Left hindlimb (tissue), 1 donor: ENCODE results near the gene FYTTD1.
"Not testable (repeated sequence)": the region's sequence is repeated elsewhere in the genome, so short reads cannot be mapped to it uniquely, and the experiment has no call there.

ENCODE experiments used
- DNase-seq: peaks from one replicate; pipeline ENCODE4 v3.0.0-alpha.2; 2018

The FYTTD1 gene, protein sequence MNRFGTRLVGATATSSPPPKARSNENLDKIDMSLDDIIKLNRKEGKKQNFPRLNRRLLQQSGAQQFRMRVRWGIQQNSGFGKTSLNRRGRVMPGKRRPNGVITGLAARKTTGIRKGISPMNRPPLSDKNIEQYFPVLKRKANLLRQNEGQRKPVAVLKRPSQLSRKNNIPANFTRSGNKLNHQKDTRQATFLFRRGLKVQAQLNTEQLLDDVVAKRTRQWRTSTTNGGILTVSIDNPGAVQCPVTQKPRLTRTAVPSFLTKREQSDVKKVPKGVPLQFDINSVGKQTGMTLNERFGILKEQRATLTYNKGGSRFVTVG

DNA sequence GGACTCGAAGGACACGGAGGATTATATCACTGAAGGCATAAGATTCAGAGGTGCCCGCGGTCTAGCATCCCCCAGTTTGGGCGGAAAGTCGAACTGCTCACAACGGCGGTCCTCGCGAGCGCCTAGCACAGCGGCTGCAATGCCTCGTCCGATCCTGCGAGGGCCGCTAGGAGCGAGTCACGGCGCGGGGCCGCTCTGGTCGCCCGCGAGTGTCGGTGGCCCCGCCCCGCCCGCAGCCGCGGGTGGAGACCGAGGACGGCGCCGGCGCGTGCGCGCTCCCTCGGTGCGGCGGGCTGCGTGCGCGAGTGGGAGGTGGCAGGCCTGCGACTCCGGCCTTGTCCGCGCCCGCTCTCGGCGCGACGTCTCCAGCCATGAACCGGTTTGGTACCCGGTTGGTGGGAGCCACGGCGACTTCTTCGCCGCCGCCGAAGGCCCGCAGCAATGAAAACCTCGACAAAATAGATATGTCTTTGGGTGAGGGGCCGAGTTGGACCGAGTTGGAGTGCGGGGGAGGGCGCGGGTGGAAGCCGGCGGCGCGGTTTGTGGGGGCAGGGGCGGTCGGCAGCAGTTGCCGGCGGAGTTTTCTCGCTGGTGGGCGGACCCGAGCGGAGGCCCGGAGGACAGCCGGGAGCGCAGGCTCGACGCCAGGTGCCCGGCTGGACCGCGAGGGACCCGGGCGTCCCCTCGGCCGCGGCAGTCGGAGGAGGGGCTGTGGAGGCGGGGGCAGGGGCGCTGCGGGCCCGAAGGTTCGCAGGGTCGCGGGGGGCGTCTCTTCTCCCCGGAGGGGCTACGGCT lies at the start of gene FYTTD1:
Gene FYTTD1 (plus strand): TSS at position 283 of the 795 bp plus-strand sequence. CDS start 89 bp downstream, at position 372.
- peak; percentile 94 for DNase-seq

DNA sequence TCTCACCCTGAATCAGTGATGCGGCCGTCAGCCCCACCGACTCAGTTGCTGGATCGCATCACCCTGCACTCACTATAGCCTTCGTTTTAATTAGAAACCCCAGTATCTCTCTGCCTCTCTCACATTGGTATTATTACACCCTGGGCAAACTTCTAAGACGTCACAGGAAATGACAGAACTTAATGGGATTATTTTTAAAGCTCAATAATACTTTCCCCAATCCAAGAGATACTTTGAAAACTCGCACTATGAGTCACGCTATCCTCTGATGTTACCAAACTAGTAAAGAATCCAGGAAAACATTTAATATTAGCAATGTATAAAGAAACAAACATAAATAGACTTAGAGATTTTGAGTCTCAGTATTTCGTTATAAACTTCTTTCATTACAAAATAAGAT lies 49.6 kb upstream of the FYTTD1 start:
- no peak for DNase-seq

- no peak for DNase-seq
Measured at GRCh38 chr3:197701841-197702240, 47.8 kb upstream of the FYTTD1 start.

- no peak for DNase-seq
Measured at GRCh38 chr3:197706658-197707057, 43.0 kb upstream of the FYTTD1 start.

DNA sequence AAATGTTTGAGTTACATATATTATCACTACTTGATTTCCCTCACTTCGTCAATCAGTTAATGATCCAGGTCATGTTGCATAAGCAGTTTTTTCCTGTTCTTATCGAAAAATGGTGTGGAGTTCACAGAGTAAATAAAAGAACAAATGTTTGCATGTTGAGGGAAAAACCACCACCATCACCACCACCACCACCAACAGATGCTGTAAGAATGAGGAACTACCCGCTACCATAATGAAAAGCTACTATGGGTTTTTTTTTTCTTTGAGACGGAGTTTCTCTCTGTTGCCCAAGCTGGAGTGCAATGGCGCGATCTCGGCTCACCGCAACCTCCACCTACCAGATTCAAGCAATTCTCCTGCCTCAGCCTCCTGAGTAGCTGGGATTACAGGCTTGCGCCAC lies 40.5 kb upstream of the FYTTD1 start:
- no peak for DNase-seq

DNA sequence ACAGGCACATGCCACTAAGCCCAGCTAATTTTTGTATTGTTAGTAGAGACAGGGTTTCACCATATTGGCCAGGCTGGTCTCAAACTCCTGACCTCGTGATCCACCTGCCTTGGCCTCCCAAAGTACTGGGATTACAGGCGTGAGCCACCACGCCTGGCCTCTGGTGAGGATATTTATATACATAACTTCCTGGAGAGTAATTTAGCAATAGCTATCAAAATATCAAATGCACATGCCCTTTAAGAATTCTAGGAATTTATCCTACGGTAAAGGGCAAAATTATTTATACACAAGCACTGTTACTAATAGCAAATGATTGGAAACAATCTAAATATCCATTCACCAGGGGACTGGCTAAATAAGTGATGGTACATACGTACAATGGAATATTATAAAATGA lies 38.7 kb upstream of the FYTTD1 start:
- DNase-seq = not testable (repeated sequence)

DNA sequence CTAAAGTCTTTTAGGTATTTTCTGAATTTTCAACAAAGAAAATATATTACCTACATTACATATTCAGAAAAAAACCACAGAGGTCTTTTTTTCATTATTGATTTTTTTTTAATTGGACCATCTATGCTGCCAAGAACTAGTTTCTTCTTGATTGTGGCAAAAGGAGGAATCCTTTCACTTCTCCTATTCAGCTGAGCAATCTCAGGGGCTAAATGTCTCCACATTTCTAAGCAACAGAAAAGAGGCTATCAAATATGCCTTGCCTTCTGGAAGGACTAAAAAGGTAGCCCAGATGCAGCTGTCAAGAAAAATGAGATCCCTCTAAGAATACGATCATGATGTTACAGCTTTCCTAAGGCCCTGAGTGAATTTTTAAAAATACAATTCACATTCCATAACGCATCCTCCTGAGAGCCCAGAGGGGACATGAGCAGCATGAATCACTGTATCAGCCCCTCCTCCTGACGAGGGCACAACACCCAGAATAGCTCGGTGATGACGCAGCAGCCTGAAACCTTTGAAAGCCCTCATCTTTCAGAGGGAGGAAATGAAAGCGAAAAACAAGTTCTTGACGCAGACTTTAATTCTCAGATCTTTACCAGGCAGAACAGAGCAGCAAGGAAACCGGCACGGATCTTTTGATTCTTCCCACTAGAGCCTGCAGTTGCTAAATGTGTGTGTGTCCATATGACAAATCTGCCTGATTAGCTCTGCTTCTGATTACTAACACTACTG lies 37.5 kb upstream of the FYTTD1 start:
- DNase-seq = peak; percentile 81

- DNase-seq = no peak
Measured at GRCh38 chr3:197713477-197713822, 36.2 kb upstream of the FYTTD1 start.

- DNase-seq = no peak
Measured at GRCh38 chr3:197714251-197714650, 35.4 kb upstream of the FYTTD1 start.

DNA sequence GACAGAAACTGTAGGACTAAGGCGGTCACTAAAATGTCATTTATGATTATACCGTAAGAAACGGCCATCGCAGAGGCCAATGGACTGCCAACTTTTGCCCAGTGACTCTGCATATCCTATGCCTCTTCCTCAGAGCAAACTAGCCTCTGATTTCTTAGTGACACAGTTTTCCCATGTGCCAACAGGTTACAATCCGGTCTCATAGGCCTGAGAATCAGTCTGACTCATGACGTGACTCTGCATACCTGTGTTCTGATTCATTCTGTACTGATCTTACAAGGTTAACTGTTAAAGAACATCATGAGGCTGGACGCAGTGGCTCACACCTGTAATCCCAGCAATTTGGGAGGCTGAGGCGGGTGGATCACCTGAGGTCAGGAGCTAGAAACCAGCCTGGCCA lies 30.8 kb upstream of the FYTTD1 start:
- no peak for DNase-seq

- no peak for DNase-seq
Measured at GRCh38 chr3:197720694-197721093, 29.0 kb upstream of the FYTTD1 start.

DNA sequence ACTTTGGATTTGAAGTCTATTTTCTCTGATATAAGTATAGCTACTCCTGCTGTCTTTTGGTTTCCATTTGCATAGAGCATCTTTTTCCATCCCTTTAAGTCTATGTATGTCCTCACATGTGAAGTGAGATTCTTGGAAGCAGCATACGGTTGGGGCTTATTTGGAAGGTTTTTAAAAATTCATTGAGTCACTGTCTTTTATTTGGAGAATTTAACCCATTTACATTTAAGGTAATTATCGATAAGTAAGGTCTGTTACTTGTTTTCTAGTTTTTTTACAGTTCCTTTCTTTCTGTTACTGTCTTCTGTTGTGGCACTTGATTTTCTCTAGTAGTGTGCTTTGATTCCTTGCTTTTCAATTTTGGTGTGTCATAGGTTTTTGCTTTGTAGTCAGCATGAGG lies 26.9 kb upstream of the FYTTD1 start:
- DNase-seq = no peak

GRCh38 chr3:197727878-197728277 lies 21.8 kb upstream of the FYTTD1 start:
- DNase-seq = not testable (repeated sequence)

DNA sequence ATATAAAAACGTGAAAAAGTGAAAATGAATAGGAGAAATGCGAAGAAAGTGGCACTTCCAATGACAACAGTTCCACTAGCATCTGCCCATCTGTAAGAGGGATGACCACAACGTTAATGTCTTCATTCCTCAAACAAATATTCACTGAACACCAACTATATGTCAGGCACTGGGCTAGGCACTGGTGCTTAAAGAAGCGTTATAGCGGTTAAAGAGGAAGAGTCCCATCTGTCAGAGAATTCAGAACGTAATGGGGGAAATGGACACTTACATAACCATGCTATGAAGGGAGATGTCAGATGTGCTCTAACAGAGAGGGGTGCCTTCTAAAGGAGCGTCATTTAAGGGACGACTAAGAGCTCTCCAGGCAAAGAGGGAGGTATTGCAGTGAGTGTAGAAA lies 21.2 kb upstream of the FYTTD1 start:
- no peak for DNase-seq

DNA sequence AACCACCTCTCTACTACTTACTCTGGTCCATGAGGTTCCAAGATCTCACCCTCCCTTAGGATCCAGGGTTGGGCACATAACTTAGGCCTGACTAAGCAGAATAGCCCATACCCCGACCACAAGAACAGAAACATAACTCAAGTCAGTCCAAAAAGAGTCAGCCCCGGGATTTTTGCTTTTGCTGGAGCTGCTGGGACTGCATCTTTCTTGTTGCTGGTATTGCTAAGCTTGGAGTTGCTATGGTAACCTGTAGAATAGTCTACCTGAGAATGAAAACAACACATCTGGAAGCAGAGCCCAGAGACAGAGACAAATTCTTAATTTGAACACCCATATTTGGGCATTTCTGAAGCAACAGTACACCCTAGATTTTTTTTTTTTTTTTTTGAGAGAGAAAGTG lies 19.5 kb upstream of the FYTTD1 start:
- DNase-seq = no peak

DNA sequence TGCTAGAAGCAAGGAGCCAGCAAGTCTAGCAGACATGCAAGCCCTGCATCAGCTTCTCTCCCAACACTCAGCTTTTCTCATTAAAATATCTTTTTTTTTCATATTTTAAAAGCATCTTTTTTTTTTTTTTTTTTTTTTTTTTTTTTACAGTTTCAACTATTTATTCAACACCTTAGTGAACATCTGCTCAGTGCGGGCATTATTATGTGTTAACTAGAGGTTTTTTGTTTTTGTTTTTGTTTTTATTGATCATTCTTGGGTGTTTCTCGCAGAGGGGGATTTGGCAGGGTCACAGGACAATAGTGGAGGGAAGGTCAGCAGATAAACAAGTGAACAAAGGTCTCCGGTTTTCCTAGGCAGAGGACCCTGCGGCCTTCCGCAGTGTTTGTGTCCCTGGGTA lies 18.9 kb upstream of the FYTTD1 start:
- not testable (repeated sequence) for DNase-seq

GRCh38 chr3:197731483-197731882 lies 18.2 kb upstream of the FYTTD1 start:
- not testable (repeated sequence) for DNase-seq

DNA sequence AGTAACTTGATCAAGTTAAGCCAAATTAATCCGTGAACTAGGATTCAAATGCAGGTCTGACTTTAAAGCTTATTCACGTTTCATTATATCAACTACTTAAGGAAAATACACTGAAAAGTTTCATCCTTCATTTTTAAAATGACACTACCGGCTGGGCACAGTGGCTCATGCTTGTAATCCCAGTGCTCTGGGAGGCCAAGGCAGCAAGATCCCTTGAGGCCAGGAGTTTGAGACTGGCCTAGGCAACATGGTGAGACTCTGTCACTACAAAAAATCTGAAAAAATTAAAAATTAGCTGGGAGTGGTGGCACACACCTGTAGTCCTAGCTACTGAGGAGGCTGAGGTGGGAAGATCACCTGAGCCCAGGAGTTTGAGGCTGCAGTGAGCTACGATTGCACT lies 16.6 kb upstream of the FYTTD1 start:
- no peak for DNase-seq

- no peak for DNase-seq
Measured at GRCh38 chr3:197734667-197735318, 14.9 kb upstream of the FYTTD1 start.

DNA sequence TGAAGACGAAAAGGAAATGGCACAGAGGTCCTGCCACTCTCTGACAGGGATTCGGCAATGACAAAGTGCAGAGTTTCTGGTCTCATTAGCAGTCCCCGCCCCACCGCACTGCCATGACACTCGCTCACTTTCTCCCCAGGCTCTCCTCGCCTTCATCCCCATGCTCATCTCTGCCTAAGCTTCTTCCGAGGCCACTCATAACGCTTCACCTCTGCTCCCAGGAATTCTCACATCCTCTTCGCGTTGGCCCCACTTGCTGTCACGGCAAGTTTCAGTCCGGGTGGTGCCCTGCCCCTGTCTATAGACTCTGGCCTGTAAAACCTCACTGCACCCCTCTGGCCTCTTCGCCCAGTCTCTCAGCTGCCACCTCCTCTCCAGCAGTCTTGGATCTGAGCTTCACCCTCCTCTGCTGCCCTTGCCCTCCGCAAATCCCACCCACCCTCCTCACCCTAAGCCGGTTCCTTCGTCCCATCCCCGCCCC lies 13.6 kb upstream of the FYTTD1 start:
- peak; percentile 43 for DNase-seq

DNA sequence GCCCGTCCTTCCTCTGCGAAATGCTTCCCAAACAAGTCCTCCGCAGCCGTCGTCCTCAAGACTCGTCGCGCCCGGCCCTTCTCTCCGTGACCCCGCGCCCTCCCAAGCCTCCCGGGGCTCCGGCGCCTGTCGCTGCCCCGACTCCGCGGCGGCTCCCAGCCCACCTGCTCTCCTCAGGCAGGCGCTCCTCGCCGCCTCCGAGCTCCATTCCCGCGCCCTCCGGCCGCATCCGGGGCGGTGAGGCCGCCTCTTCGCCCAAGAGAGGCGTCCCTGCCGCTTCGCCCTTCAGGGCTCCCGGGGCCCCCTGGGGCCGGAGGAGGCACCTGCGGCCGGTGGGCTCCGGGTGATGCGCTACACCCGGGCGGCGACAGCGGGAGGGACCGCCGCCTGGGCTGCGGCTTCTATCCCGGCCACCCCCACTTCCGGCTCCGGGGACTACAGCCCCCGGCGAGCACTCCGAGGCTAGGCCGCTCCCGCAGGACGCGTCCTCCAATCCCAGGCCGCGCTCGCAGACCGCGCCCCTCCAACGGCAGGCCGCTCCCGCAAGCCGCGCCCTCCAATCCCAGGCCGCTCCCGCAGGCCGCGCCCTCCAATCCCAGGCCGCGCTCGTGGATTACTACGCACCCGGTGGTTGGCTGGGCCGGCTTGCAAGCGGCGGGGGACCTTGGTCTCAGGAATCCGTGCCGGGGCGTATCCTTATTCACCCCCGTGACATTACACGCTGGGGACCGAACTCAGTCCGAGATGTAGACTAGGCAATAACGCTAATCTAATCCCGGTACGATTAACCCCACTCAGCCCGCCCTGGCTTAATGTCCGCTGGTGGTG lies 13.0 kb upstream of the FYTTD1 start, which contains the start of gene RUBCN:
Gene RUBCN (minus strand): TSS at position 414 of the 828 bp plus-strand sequence. CDS start 185 bp downstream, at position 229.
- DNase-seq = peak; percentile 97

GRCh38 chr3:197737319-197737649 lies 12.4 kb upstream of the FYTTD1 start:
- DNase-seq = no peak
